NCI-H524 treated with DMSO at 0.1 percent for 48 hours (cell line): ENCODE measurements around the gene BRAT1.

Experiments used
- DNase-seq: peaks from one replicate; lab custom pipeline; 2025; lab: John Stamatoyannopoulos, UW

Gene BRAT1

GRCh38 chr7:2559283-2559950 is 4.1 kb upstream of the BRAT1 start:
- DNase-seq: no peak

GRCh38 chr7:2558629-2559282 is 3.4 kb upstream of the BRAT1 start, which contains the start of gene IQCE:
IQCE (plus strand) TSS chr7:2558979; CDS start chr7:2559182, 203 bp downstream.
- DNase-seq: no peak

GRCh38 chr7:2554661-2555111 is 638 bp downstream of the BRAT1 start:
- no peak for DNase-seq

- no peak for DNase-seq
Observed at GRCh38 chr7:2553831-2554581, 1.3 kb downstream of the BRAT1 start.

GRCh38 chr7:2553108-2553507 is 2.2 kb downstream of the BRAT1 start:
- DNase-seq: no peak

- DNase-seq: no peak
Observed at GRCh38 chr7:2551418-2551817, 3.9 kb downstream of the BRAT1 start.

GRCh38 chr7:2546776-2547586 is 8.3 kb downstream of the BRAT1 start:
- DNase-seq: no peak

GRCh38 chr7:2545746-2546425 is 9.4 kb downstream of the BRAT1 start:
- no peak for DNase-seq

GRCh38 chr7:2544541-2545188 is 10.7 kb downstream of the BRAT1 start:
- DNase-seq: no peak

GRCh38 chr7:2542916-2543871 is 12.1 kb downstream of the BRAT1 start:
- no peak for DNase-seq

GRCh38 chr7:2542011-2542915 is 13.1 kb downstream of the BRAT1 start:
- no peak for DNase-seq

GRCh38 chr7:2541291-2542010 is 13.9 kb downstream of the BRAT1 start:
- DNase-seq: no peak

GRCh38 chr7:2540641-2541051 is 14.7 kb downstream of the BRAT1 start:
- DNase-seq: no peak

GRCh38 chr7:2540133-2540532 is 15.2 kb downstream of the BRAT1 start:
- no peak for DNase-seq

- no peak for DNase-seq
Observed at GRCh38 chr7:2539031-2539911, 16.1 kb downstream of the BRAT1 start.

- no peak for DNase-seq
Observed at GRCh38 chr7:2537981-2538851, 17.1 kb downstream of the BRAT1 start.
